ENCODE data around the gene FCHSD2.
"Not testable (repeated sequence)": the region's sequence is repeated elsewhere in the genome, so short reads cannot be mapped to it uniquely, and the experiment has no call there.

Gene FCHSD2

GRCh38 chr11:73114835-73115220 lies 27.3 kb downstream of the FCHSD2 start:
- DNase-seq: no peak

GRCh38 chr11:73114110-73114834 lies 27.8 kb downstream of the FCHSD2 start:
- DNase-seq: no peak

- no peak for DNase-seq
These were observed 28.7 kb downstream of the FCHSD2 start for GRCh38 chr11:73113426-73113825.

- no peak for DNase-seq
These were observed 34.5 kb downstream of the FCHSD2 start for GRCh38 chr11:73107597-73107996.

- DNase-seq: no peak
These were observed 35.8 kb downstream of the FCHSD2 start for GRCh38 chr11:73106347-73106746.

- DNase-seq: no peak
These were observed 41.5 kb downstream of the FCHSD2 start for GRCh38 chr11:73100578-73100977.

- DNase-seq: no peak
These were observed 42.4 kb downstream of the FCHSD2 start for GRCh38 chr11:73099512-73100266.

GRCh38 chr11:73095613-73096012 lies 46.5 kb downstream of the FCHSD2 start:
- DNase-seq: peak; percentile 54

GRCh38 chr11:73091521-73092305 lies 50.4 kb downstream of the FCHSD2 start:
- DNase-seq: no peak

GRCh38 chr11:73087730-73088129 lies 54.4 kb downstream of the FCHSD2 start:
- DNase-seq: no peak

- no peak for DNase-seq
These were observed 56.8 kb downstream of the FCHSD2 start for GRCh38 chr11:73085189-73085875.

GRCh38 chr11:73078631-73079030 lies 63.5 kb downstream of the FCHSD2 start:
- DNase-seq: no peak

- no peak for DNase-seq
These were observed 64.7 kb downstream of the FCHSD2 start for GRCh38 chr11:73077454-73077853.

- no peak for DNase-seq
These were observed 67.8 kb downstream of the FCHSD2 start for GRCh38 chr11:73074319-73074718.

GRCh38 chr11:73072935-73073481 lies 69.1 kb downstream of the FCHSD2 start:
- DNase-seq: peak; percentile 70

GRCh38 chr11:73070653-73071052 lies 71.5 kb downstream of the FCHSD2 start:
- DNase-seq: no peak

- not testable (repeated sequence) for DNase-seq
These were observed 80.2 kb downstream of the FCHSD2 start for GRCh38 chr11:73061857-73062424.

GRCh38 chr11:73061434-73061833 lies 80.7 kb downstream of the FCHSD2 start:
- not testable (repeated sequence) for DNase-seq

GRCh38 chr11:73059915-73060314 lies 82.2 kb downstream of the FCHSD2 start:
- DNase-seq: no peak

- DNase-seq: no peak
These were observed 83.0 kb downstream of the FCHSD2 start for GRCh38 chr11:73058989-73059674.

GRCh38 chr11:73055655-73056354 lies 86.3 kb downstream of the FCHSD2 start:
- DNase-seq: peak; percentile 78

All from OCI-M1 (cell line).